DND-41 (cell line): ENCODE results near the gene PPIF.

Source experiments
- ATAC-seq: fragments of 200-7000 bp; cut with Tn5 transposase; 3 replicates; pipeline ENCODE4 v1.9.1; 2021; ENCODE audit warnings: low read depth; ENCODE audit not compliant: insufficient read depth
- DNase-seq: peaks from one replicate; pipeline ENCODE4 v3.0.0-alpha.2; 2020
- H2AFZ ChIP-seq: 2 replicates; pipeline ENCODE4 v1.6.0; 2012; ENCODE audit warnings: low read depth, low read length
- H3K27ac ChIP-seq: 2 replicates; pipeline ENCODE4 v1.5.1; 2012; ENCODE audit warnings: low read length, inconsistent platforms
- H3K27me3 ChIP-seq: fragments of 200-600 bp; sonication (generic); 2 replicates; pipeline ENCODE4 v1.6.0; 2012; ENCODE audit warnings: low read length, mild to moderate bottlenecking, inconsistent platforms; ENCODE audit not compliant: insufficient read depth, poor library complexity
- H3K36me3 ChIP-seq: 2 replicates; pipeline ENCODE4 v1.5.1; 2012; ENCODE audit warnings: low read length, inconsistent platforms; ENCODE audit not compliant: insufficient read depth
- H3K4me1 ChIP-seq: 2 replicates; pipeline ENCODE4 v1.5.1; 2012; ENCODE audit warnings: mild to moderate bottlenecking, low read length; ENCODE audit not compliant: insufficient read depth
- H3K4me2 ChIP-seq: 2 replicates; pipeline ENCODE4 v1.6.0; 2012; ENCODE audit warnings: mild to moderate bottlenecking, moderate library complexity, low read length, inconsistent platforms; ENCODE audit not compliant: insufficient read depth
- H3K4me3 ChIP-seq, 2 experiments: fragments of 200-600 bp in 1 of 2; shearing (Covaris generic) in 1 of 2; 2 replicates each; pipeline ENCODE4 v1.5.1; 2012 to 2016; ENCODE audit warnings: inconsistent platforms in 2 of 2, low read length in 2 of 2, mild to moderate bottlenecking in 2 of 2, low read depth in 1 of 2, moderate library complexity in 1 of 2
- H3K79me2 ChIP-seq: 2 replicates; pipeline ENCODE4 v1.6.0; 2012; ENCODE audit warnings: low read length, inconsistent platforms; ENCODE audit not compliant: insufficient read depth
- H3K9ac ChIP-seq: 2 replicates; pipeline ENCODE4 v1.6.0; 2012; ENCODE audit warnings: low read depth, mild to moderate bottlenecking, inconsistent platforms, low read length, moderate library complexity
- H3K9me3 ChIP-seq: 2 replicates; pipeline ENCODE4 v1.5.1; 2012; ENCODE audit warnings: low read length, moderate library complexity, mild to moderate bottlenecking, inconsistent platforms; ENCODE audit not compliant: insufficient read depth, severe bottlenecking
- H4K20me1 ChIP-seq: 2 replicates; pipeline ENCODE4 v1.6.0; 2012; ENCODE audit warnings: low read length; ENCODE audit not compliant: insufficient read depth
- EZH2 ChIP-seq: IDR thresholded peaks from 3 replicates; pipeline ENCODE4 v1.6.1; 2012; ENCODE audit warnings: borderline replicate concordance, low read depth, mild to moderate bottlenecking, moderate library complexity, low read length, inconsistent platforms; ENCODE audit not compliant: severe bottlenecking
- TF ChIP-seq, protein P1 (sequence below): IDR thresholded peaks from 2 replicates; pipeline ENCODE4 v1.5.1; 2012; ENCODE audit warnings: borderline replicate concordance, low read length, moderate library complexity, mild to moderate bottlenecking; ENCODE audit not compliant: poor library complexity, severe bottlenecking; ENCODE audit errors: extremely low read depth

Gene PPIF

DNA sequence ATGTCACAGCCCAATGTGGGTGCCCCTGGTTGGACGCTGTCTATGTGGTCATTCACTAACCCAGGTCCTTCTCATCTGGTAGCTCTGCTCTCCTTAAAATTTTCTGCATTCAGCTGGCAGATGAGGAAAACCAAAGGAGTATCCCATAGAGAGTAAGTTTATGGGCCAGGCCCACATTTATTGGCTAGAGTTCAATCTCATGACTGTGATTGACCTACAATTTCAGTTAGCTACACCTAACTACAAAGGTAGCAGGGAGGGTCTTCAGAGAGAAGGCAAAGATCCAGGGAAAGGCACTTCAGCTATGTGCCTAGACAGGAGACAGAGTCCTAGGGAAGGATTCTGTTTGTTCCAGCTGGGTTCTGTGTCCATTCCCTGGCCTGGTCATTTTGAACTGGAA is 23.7 kb upstream of the PPIF start:
- Histone ChIP-seq H3K79me2 (no peaks in the 10 kb centered on the region), H3K27me3 (peaks cover 28% of the 10 kb centered on the region), H3K9ac (no peak overlapping the region), H3K4me1 (peaks cover 30% of the 10 kb centered on the region), H3K4me2 (no peak overlapping the region), H3K4me3 (no peak overlapping the region), H3K36me3 (no peaks in the 10 kb centered on the region), H3K27ac (no peak overlapping the region), H4K20me1 (peaks cover 74% of the 10 kb centered on the region), H2AFZ (no peak overlapping the region), H3K9me3 (no peaks in the 10 kb centered on the region)
- DNase-seq (no peak), ATAC-seq (no peak)
- TF ChIP-seq, protein P1, sequence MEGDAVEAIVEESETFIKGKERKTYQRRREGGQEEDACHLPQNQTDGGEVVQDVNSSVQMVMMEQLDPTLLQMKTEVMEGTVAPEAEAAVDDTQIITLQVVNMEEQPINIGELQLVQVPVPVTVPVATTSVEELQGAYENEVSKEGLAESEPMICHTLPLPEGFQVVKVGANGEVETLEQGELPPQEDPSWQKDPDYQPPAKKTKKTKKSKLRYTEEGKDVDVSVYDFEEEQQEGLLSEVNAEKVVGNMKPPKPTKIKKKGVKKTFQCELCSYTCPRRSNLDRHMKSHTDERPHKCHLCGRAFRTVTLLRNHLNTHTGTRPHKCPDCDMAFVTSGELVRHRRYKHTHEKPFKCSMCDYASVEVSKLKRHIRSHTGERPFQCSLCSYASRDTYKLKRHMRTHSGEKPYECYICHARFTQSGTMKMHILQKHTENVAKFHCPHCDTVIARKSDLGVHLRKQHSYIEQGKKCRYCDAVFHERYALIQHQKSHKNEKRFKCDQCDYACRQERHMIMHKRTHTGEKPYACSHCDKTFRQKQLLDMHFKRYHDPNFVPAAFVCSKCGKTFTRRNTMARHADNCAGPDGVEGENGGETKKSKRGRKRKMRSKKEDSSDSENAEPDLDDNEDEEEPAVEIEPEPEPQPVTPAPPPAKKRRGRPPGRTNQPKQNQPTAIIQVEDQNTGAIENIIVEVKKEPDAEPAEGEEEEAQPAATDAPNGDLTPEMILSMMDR: no peak
- TF ChIP-seq EZH2: no peak

DNA sequence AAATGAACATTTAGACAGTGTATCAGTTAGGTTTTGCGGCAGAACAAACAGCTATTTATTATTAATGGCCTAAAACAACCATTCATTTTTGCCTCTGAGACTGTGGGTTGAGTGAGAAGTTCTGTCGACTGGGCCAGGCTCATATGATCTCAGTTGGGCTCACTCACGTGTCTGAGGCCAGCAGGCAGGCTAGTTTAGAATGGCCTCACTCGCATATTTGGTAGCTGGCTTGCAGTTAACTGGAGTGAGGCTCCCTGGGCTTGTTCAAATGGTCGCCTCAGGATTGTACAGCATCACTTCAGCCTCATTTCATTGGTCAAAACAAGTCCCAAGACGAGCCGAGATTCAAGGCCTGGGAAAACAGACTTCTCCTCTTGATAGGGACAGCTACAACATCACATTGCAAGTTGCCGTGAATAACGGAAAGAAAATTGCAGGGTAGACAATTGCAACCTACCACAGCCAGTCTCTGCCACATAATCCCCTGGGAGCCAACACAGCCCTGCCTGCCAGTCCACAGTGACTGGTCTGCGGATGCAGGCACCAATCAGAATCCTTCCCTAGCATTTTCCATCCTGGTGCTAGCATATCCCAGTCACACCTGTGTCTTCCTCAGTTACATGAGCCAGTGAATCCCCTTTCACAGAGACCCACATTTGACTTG is 23.1 kb upstream of the PPIF start:
- H3K79me2 ChIP-seq: no peaks in the 10 kb centered on the region
- no peak for ATAC-seq
- H3K9ac ChIP-seq: no peak overlapping the region
- H2AFZ ChIP-seq: no peak overlapping the region
- no peak overlapping the region for H3K4me3 ChIP-seq
- no peaks in the 10 kb centered on the region for H3K36me3 ChIP-seq
- no peak for DNase-seq
- H4K20me1 ChIP-seq: peaks cover 75% of the 10 kb centered on the region
- TF ChIP-seq, protein P1: no peak
- TF ChIP-seq EZH2: no peak
- no peak overlapping the region for H3K4me2 ChIP-seq
- H3K4me1 ChIP-seq: peaks cover 30% of the 10 kb centered on the region
- H3K27me3 ChIP-seq: peaks cover 24% of the 10 kb centered on the region
- H3K27ac ChIP-seq: no peak overlapping the region
- H3K9me3 ChIP-seq: no peaks in the 10 kb centered on the region

DNA sequence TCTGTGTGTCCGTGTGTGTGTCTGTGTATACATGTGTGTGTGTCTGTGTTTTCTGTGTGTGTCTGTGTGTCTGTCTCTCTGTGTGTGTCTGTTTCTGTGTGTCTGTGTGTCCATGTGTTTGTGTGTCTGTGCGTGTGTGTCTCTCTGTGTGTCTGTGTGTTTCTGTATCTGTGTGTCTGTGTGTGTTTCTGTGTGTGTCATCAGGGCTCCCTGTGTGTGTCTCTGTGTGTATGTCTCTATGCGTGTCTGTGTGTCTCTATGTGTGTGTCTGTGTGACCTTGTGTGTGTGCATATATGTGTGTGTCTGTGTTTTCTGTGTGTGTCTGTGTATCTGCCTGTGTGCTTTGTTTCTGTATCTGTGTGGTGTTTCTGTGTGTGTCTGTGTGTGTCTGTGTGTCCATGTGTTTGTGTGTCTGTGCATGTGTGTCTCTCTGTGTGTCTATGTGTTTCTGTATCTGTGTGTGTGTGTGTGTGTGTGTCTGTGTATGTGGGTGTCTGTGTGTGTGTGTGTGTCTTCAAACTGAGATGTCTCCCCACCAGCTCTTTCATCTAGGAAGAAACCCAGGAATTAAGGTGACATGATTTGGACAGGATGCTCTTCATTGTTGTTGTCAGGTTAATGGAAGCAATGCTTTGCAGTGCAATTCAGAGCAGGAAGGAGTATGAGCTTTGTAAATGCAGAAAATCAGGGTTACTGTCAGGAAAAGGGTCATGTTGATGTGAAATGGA is 20.7 kb upstream of the PPIF start:
- no peak overlapping the region for H3K9ac ChIP-seq
- ATAC-seq (no peak), DNase-seq (no peak)
- no peaks in the 10 kb centered on the region for H3K79me2 ChIP-seq
- peaks cover 58% of the 10 kb centered on the region for H4K20me1 ChIP-seq
- H3K9me3 ChIP-seq: no peaks in the 10 kb centered on the region
- peaks cover 11% of the 10 kb centered on the region for H3K27me3 ChIP-seq
- H3K4me2 ChIP-seq: no peak overlapping the region
- peaks cover 28% of the 10 kb centered on the region for H3K4me1 ChIP-seq
- TF ChIP-seq, protein P1: no peak
- no peak for TF ChIP-seq EZH2
- H2AFZ ChIP-seq: no peak overlapping the region
- no peaks in the 10 kb centered on the region for H3K36me3 ChIP-seq
- no peak overlapping the region for H3K27ac ChIP-seq
- H3K4me3 ChIP-seq: no peak overlapping the region

DNA sequence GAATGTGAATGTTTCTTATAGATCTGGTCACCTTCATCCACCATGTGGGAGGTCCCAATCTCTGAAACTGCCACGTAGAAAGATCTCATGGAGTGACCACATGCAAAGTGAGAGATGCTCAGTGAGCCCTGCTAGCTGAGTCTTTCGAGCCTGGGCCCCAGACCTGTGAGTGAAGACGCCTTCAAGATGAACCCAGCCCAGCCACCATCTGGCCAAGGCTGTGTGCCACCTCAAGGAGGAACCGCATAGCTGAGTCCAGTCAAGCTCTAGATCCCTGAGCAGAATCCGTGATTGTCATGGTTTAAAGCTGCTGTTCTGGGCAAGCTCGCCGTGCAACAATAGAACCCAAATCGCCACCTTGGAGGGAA is 20.2 kb upstream of the PPIF start:
- no peak for ATAC-seq
- Histone ChIP-seq H2AFZ (no peak overlapping the region), H3K79me2 (no peaks in the 10 kb centered on the region), H3K27ac (no peak overlapping the region), H3K4me3 (no peak overlapping the region), H4K20me1 (peaks cover 54% of the 10 kb centered on the region), H3K36me3 (no peaks in the 10 kb centered on the region), H3K4me1 (peaks cover 27% of the 10 kb centered on the region), H3K4me2 (no peak overlapping the region), H3K9me3 (no peaks in the 10 kb centered on the region), H3K9ac (no peak overlapping the region), H3K27me3 (peaks cover 13% of the 10 kb centered on the region)
- TF ChIP-seq, protein P1: no peak
- no peak for TF ChIP-seq EZH2
- DNase-seq: no peak
